K562 (cell line): ENCODE results near the gene HERC3. TPM values are rescaled to one million over a fixed set of nuclear protein-coding genes. Genes with fewer than 3 reads are reported as not detected.
A peak's percentile ranks its signal among the peaks of the same experiment; 100 is the strongest.

Experiments used
- ATAC-seq: fragments of 200-7000 bp; cut with Tn5 transposase; 3 replicates; pipeline ENCODE4 v1.9.1; 2020; ENCODE audit warnings: moderate library complexity
- BruUV-seq: library from RNA; stranded (reverse); fragments of 400-500 nt; replicated peaks from 2 replicates; lab custom pipeline; 2021; lab: Mats Ljungman, UMichigan
- CTCF ChIA-PET: fragments of 300-600 bp; formaldehyde crosslinking; extraction: SDS; loops from one replicate; lab custom pipeline; 2021; ENCODE audit warnings: low intra/inter-chr PET ratio; lab: Yijun Ruan, JAX
- POLR2A ChIA-PET: fragments of 300-600, 350-650 bp; sonication (Branson Sonifier 250); formaldehyde crosslinking; extraction: SDS; loops from one replicate; lab custom pipeline; 2021; ENCODE audit warnings: antibody characterized with exemption, inconsistent platforms; lab: Yijun Ruan, JAX
- DNase-seq, 4 experiments: peaks; one replicate each; pipeline versions ENCODE4 v3.0.0 to v3.0.0-alpha.2; 2011 to 2018; ENCODE audit warnings: low spot score in 3 of 4, mixed read lengths in 3 of 4; ENCODE audit errors: extremely low read depth in 1 of 4
- FAIRE-seq: peaks from 2 replicates; lab custom pipeline; 2011; peaks lifted over from hg19 to GRCh38; lab: Jason Lieb, UNC
- H2AFZ ChIP-seq: 2 replicates; pipeline ENCODE4 v1.6.0; 2011; ENCODE audit warnings: low read depth, low read length, control low read depth, inconsistent platforms
- H3K27ac ChIP-seq: fragments of 200-600 bp; 3 replicates; pipeline ENCODE4 v1.8.0; 2011; ENCODE audit warnings: low read depth, mild to moderate bottlenecking, control low read depth, inconsistent platforms, low read length, moderate library complexity, mixed read lengths; ENCODE audit errors: extremely low read depth
- H3K27me3 ChIP-seq, 2 experiments: fragments of 300-600 bp in 1 of 2; 2 replicates in 1 of 2; 3 replicates in 1 of 2; pipeline versions ENCODE4 v1.6.0 to v1.8.0; 2011; ENCODE audit warnings: inconsistent platforms in 2 of 2, low read length in 2 of 2, mild to moderate bottlenecking in 1 of 2, mixed read lengths in 1 of 2, moderate library complexity in 1 of 2; ENCODE audit not compliant: control insufficient read depth in 2 of 2, insufficient read depth in 2 of 2
- H3K36me3 ChIP-seq: fragments of 300-600 bp; 3 replicates; pipeline ENCODE4 v1.8.0; 2011; ENCODE audit warnings: mild to moderate bottlenecking, low read length, inconsistent platforms; ENCODE audit not compliant: control insufficient read depth, insufficient read depth
- H3K4me1 ChIP-seq, 2 experiments: fragments of 200-600 bp in 1 of 2; replicated peaks in 1 of 2; 2 replicates in 1 of 2; 3 replicates in 1 of 2; pipeline versions ENCODE4 v1.5.1 to v1.8.0; 2011; ENCODE audit warnings: inconsistent platforms in 2 of 2, low read length in 2 of 2, mild to moderate bottlenecking in 1 of 2, mixed read lengths in 1 of 2, moderate library complexity in 1 of 2; ENCODE audit not compliant: control insufficient read depth in 2 of 2, insufficient read depth in 2 of 2
- H3K4me2 ChIP-seq: 2 replicates; pipeline ENCODE4 v1.6.1; 2011; ENCODE audit warnings: low read length, control low read depth, inconsistent platforms, mixed read lengths; ENCODE audit not compliant: insufficient read depth
- H3K4me3 ChIP-seq: fragments of 200-600 bp; sonication (generic), shearing (Covaris generic); 2 replicates; pipeline ENCODE4 v1.5.1; 2016; ENCODE audit warnings: control low read depth, inconsistent platforms
- H3K79me2 ChIP-seq: fragments of 200-600 bp; 3 replicates; pipeline ENCODE4 v1.8.0; 2011; ENCODE audit warnings: low read length, inconsistent platforms; ENCODE audit not compliant: control insufficient read depth, insufficient read depth
- H3K9ac ChIP-seq, 2 experiments: 2 replicates each; pipeline versions ENCODE4 v1.6.0 to v1.6.1; 2011; ENCODE audit warnings: low read depth in 2 of 2, low read length in 2 of 2, control low read depth in 1 of 2, inconsistent platforms in 1 of 2, mild to moderate bottlenecking in 1 of 2, mixed read lengths in 1 of 2; ENCODE audit not compliant: insufficient read depth in 1 of 2
- H3K9me1 ChIP-seq: one replicate; pipeline ENCODE4 v1.6.0; 2011; ENCODE audit warnings: inconsistent platforms, mild to moderate bottlenecking, low read length, moderate library complexity; ENCODE audit not compliant: control insufficient read depth, insufficient read depth
- H3K9me3 ChIP-seq: replicated peaks from 2 replicates; pipeline ENCODE4 v1.5.1; 2011; ENCODE audit warnings: low read depth, low read length, inconsistent platforms; ENCODE audit not compliant: control insufficient read depth, insufficient read depth
- H4K20me1 ChIP-seq: replicated peaks from 2 replicates; pipeline ENCODE4 v1.6.1; 2011; ENCODE audit warnings: low read length, inconsistent platforms, mixed read lengths; ENCODE audit not compliant: control insufficient read depth, insufficient read depth
- BCOR ChIP-seq: fragments of 450-650 bp; IDR thresholded peaks from 2 replicates; pipeline ENCODE4 v1.6.1; 2016
- BRF2 ChIP-seq: IDR thresholded peaks from 3 replicates; pipeline ENCODE4 v1.6.1; 2011; ENCODE audit warnings: borderline replicate concordance, mild to moderate bottlenecking; ENCODE audit not compliant: insufficient read length, insufficient read depth
- C11orf30 ChIP-seq: fragments of 450-650 bp; IDR thresholded peaks from 2 replicates; pipeline ENCODE4 v1.6.1; 2016; ENCODE audit warnings: low read depth, mild to moderate bottlenecking
- CC2D1A ChIP-seq: fragments of 450-650 bp; IDR thresholded peaks from 2 replicates; pipeline ENCODE4 v1.6.1; 2017; ENCODE audit warnings: mild to moderate bottlenecking
- E2F3 ChIP-seq: fragments of 250-450 bp; sonication (Bioruptor Pico); IDR thresholded peaks from 2 replicates; pipeline ENCODE4 v1.4.0; 2020; ENCODE audit warnings: mild to moderate bottlenecking
- EZH2 ChIP-seq: IDR thresholded peaks from 2 replicates; pipeline ENCODE4 v1.6.1; 2012; ENCODE audit warnings: low read depth, mild to moderate bottlenecking, inconsistent platforms, low read length, borderline replicate concordance
- MAFK ChIP-seq: IDR thresholded peaks from 2 replicates; pipeline ENCODE4 v1.6.1; 2011; ENCODE audit warnings: low read length, improper control_type of control experiment
- MXI1 ChIP-seq: IDR thresholded peaks from 2 replicates; pipeline ENCODE4 v1.6.1; 2011; ENCODE audit warnings: low read depth, mild to moderate bottlenecking, improper control_type of control experiment, low read length
- NELFE ChIP-seq: IDR thresholded peaks from 2 replicates; pipeline ENCODE4 v1.6.1; 2011; ENCODE audit warnings: mild to moderate bottlenecking; ENCODE audit not compliant: insufficient read depth, insufficient read length
- PCBP2 ChIP-seq: fragments of 200-400 bp; formaldehyde crosslinking; IDR thresholded peaks from 2 replicates; pipeline ENCODE4 v1.6.1; 2018; ENCODE audit warnings: low read length, low read depth, mild to moderate bottlenecking, moderate library complexity; ENCODE audit not compliant: poor library complexity, severe bottlenecking
- RB1 ChIP-seq: fragments of 450-650 bp; IDR thresholded peaks from 2 replicates; pipeline ENCODE4 v1.6.1; 2017; ENCODE audit warnings: low read depth, mild to moderate bottlenecking
- RBM25 ChIP-seq: fragments of 200-400 bp; formaldehyde crosslinking; IDR thresholded peaks from 2 replicates; pipeline ENCODE4 v1.6.1; 2018; ENCODE audit warnings: low read length, low read depth, moderate library complexity; ENCODE audit not compliant: severe bottlenecking
- ZFP36 ChIP-seq: fragments of 150-350 bp; IDR thresholded peaks from 2 replicates; pipeline ENCODE4 v1.6.1; 2018; ENCODE audit warnings: low read length, low read depth; ENCODE audit not compliant: partially characterized antibody
- ZNF140 ChIP-seq: fragments of 250-450 bp; sonication (Bioruptor Pico); IDR thresholded peaks from 2 replicates; pipeline ENCODE4 v1.8.0; 2021; ENCODE audit warnings: moderate library complexity, mild to moderate bottlenecking, inconsistent platforms
- ZNF766 ChIP-seq: fragments of 200-800 bp; sonication (Bioruptor generic); conservative IDR thresholded peaks from 2 replicates; pipeline ENCODE4 v1.6.1; 2016; ENCODE audit warnings: missing genetic modification characterization, missing compliant biosample characterization
- WGBS: fragments of 100-300 bp; shearing (Covaris generic); methylation state at CpG from one replicate; pipeline ENCODE4 v1.1.6; 2016; ENCODE audit warnings: low coverage, mixed read lengths; ENCODE audit not compliant: insufficient coverage; ENCODE audit errors: missing lambda C conversion rate; 5-methylcytosine and 5-hydroxymethylcytosine counted together
- in situ Hi-C: fragments of 300-500 bp; cut with MboI; formaldehyde crosslinking; loops from 4 replicates; pipeline ENCODE4 v1.15.0; 2018; ENCODE audit warnings: inconsistent platforms, mixed read lengths
- intact Hi-C: fragments of 100-400 bp; cut with micrococcal nuclease; formaldehyde crosslinking; loops from 2 replicates; pipeline ENCODE4 v1.14.2; 2022
- polyA plus RNA-seq, 8 experiments: library from polyadenylated mRNA; depleted of rRNA in 4 of 8; stranded (reverse) in 5 of 8; unstranded in 3 of 8; fragments of >200 nt; fragmentation: Nextera tagmentation in 2 of 8; fragmentation: Illumina TruSeq in 1 of 8; extraction: Ambion mirVana in 2 of 8; extraction: Trizol in 1 of 8; gene quantifications; 2 replicates each; pipeline versions ENCODE4 v1.2.1 to v1.2.3, GENCODE V29; 2011 to 2014; ENCODE audit warnings: inconsistent platforms in 1 of 8, missing spikeins in 1 of 8
- total RNA-seq, 7 experiments: library from RNA; depleted of rRNA in 6 of 7; stranded (reverse); fragments of >200 nt in 6 of 7; fragmentation: Illumina TruSeq in 2 of 7; extraction: Trizol in 2 of 7; gene quantifications; 2 replicates each; pipeline versions ENCODE4 v1.2.1 to v1.2.3, GENCODE V29; 2011 to 2021; ENCODE audit warnings: low replicate concordance in 1 of 7

The HERC3 gene
- total and polyA plus RNA-seq, 9 of the 15 experiments (the other 6 are each of a cell fraction or from before 2014, with no cell fraction given): 1.8 to 13.1 (median 7.6) TPM

GRCh38 chr4:88630756-88631155 lies 38.5 kb downstream of the HERC3 start (continued):
- no peak for TF ChIP-seq CC2D1A
- TF ChIP-seq ZNF766 (CRISPR knock-in tag): no peak
- TF ChIP-seq C11orf30: peak; percentile 43; the same call in 1 of the 2 replicates
- no peak for TF ChIP-seq MXI1
- peak; percentile 4; the same call in 1 of the 2 replicates for TF ChIP-seq MAFK

- 8% methylated on average over 2 of the region's 2 CpGs for WGBS
- H3K4me1 ChIP-seq: no peaks in the 10 kb centered on the region
- intact Hi-C loops (no loop called here), in situ Hi-C loops (no loop called here)
- H3K27ac ChIP-seq: no peak overlapping the region
- CTCF ChIA-PET: no interaction called here
- H3K79me2 ChIP-seq: no peaks in the 10 kb centered on the region
- H3K9me1 ChIP-seq: no peaks in the 10 kb centered on the region
- no peak for ATAC-seq
- DNase-seq: no peak
- H2AFZ ChIP-seq: no peak overlapping the region
- no peak overlapping the region for H3K9ac ChIP-seq
- FAIRE-seq: no peak
- H3K4me2 ChIP-seq: no peak overlapping the region
- BruUV-seq: no TSS peak
- no peaks in the 10 kb centered on the region; the same call in 1 of the 2 replicates for H3K9me3 ChIP-seq
- H3K36me3 ChIP-seq: no peaks in the 10 kb centered on the region
- H3K27me3 ChIP-seq: no peaks in the 10 kb centered on the region
- no peak overlapping the region for H3K4me3 ChIP-seq
- POLR2A ChIA-PET: no interaction called here
- TF ChIP-seq BRF2 (no peak), ZNF140 (CRISPR knock-in tag) (no peak), E2F3 (CRISPR knock-in tag) (no peak), ZFP36 (peak; percentile 29), RBM25 (peak; percentile 78), NELFE (no peak), RB1 (no peak), BCOR (no peak), EZH2 (no peak), PCBP2 (no peak)
- TF ChIP-seq, all 486 proteins: peak for 2
- H4K20me1 ChIP-seq: no peaks in the 10 kb centered on the region
Observed at GRCh38 chr4:88643932-88644331, 51.7 kb downstream of the HERC3 start.
